Measurements from ENCODE around the gene XYLT1.

XYLT1 gene

DNA sequence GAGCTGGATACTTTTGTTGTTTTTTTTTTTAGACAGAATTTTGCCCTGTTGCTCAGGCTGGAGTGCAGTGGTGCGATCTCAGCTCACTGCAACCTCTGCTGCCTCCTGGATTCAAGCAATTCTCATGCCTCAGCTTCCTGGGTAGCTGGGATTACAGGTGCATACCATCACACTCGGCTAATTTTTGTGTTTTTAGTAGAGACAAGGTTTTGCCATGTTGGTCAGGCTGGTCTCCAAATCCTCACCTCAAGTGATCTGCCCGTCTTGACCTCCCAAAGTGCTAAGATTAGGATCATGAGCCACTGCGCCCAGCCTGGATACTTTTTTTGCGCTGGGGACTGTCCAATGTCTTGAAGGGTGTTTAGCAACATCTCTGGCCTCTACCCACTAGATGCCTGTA, 32.6 kb upstream of the XYLT1 start:
- no peak for TF ChIP-seq CTCF (conservative IDR thresholded peaks at IDR 0.05; ENCODE audit: low read depth, low read length)
- no peak for DNase-seq (ENCODE audit: low read depth)
- no peak overlapping the region for H3K4me3 ChIP-seq (ENCODE audit: low read depth, low read length)

DNA sequence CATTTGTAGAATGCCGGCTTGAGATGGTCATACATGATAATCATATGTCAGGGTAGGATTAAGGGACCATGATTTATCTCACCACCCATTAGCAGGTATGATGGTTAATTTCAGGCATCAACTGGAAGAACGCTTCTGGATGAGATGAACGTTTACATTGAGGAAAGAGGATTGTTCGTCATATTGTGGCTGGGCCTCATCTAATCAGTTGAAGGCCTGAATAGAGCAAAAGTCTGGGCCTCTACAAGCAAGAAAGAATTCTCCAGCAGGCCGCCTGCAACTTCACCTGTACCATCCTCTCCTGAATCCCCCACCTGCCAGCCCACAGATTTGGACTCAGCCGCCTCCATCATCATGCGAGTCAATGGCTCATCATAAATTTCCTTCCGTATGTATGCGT, 30.6 kb upstream of the XYLT1 start:
- TF ChIP-seq CTCF (conservative IDR thresholded peaks at IDR 0.05; ENCODE audit: low read depth, low read length), result no peak
- H3K4me3 ChIP-seq (ENCODE audit: low read depth, low read length), result no peak overlapping the region
- DNase-seq (ENCODE audit: low read depth), result no peak

- H3K4me3 ChIP-seq (ENCODE audit: low read depth, low read length), result no peak overlapping the region
- no peak for DNase-seq (ENCODE audit: low read depth)
- no peak for TF ChIP-seq CTCF (conservative IDR thresholded peaks at IDR 0.05; ENCODE audit: low read depth, low read length)
Measured at GRCh38 chr16:17499223-17499902, 28.6 kb upstream of the XYLT1 start.

DNA sequence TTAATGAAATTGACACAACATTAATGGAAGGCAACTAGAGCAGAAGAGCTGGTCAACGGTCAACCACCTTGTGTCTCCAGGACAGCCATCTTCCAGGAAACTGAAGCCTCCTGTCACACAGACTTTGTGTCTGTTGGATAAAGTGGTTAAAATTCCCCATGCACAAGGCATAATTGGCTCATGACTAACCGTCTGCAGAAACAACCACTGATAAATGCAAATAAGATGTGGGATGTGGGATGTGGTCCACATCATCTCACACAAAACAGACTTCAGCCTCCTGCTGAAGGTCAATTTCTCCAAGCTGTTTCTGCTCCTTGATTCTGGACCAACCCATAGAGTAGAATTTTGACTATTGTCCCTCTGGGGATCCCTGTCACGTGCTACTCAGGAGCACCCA, 26.9 kb upstream of the XYLT1 start:
- no peak for DNase-seq (ENCODE audit: low read depth)
- no peak for TF ChIP-seq CTCF (conservative IDR thresholded peaks at IDR 0.05; ENCODE audit: low read depth, low read length)
- H3K4me3 ChIP-seq (ENCODE audit: low read depth, low read length), result no peak overlapping the region

- TF ChIP-seq CTCF (conservative IDR thresholded peaks at IDR 0.05; ENCODE audit: low read depth, low read length), result no peak
- no peak for DNase-seq (ENCODE audit: low read depth)
- H3K4me3 ChIP-seq (ENCODE audit: low read depth, low read length), result no peak overlapping the region
Measured at GRCh38 chr16:17496891-17497290, 26.1 kb upstream of the XYLT1 start.

DNA sequence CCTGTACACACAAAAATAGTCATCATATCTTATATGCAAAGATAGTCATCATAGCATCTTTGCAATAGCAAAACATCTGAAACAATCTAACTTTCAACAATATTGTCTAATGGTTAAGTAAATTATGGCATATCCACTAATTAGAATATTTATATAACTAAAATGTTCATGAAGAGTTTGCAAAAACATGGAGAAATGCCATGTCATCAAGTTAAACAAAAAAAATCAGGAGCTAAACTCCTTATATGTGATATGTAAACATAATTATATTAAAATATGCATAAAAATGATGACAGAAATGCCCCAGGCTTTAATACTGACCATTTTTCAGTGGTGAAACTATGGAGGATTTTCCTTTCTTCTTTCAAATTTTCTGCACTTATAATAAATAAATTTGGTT, 22.3 kb upstream of the XYLT1 start:
- no peak for DNase-seq (ENCODE audit: low read depth)
- no peak for TF ChIP-seq CTCF (conservative IDR thresholded peaks at IDR 0.05; ENCODE audit: low read depth, low read length)
- no peak overlapping the region for H3K4me3 ChIP-seq (ENCODE audit: low read depth, low read length)

DNA sequence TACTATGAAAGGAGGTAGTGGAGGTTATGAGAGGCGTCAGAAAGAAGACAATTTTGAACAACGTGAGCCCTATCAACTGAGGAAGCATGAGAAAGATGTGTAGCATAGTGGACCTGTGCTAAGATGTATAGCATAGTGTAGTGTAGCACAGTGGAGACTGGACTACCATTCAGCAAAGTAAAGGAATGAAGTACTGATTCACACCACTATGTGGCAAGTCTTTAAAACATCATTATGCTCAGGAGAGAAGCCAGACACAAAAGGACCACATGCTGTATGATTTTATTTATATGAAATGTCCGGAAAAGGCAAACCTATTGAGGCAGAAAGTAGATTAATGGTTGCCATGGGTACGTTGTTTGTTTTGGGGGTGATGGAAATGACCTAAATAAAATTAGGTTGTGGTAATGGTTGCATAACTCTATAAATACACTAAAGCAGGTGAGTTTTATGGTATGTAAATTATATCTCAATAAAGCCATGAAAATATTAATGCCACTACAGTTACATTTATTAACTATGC, 20.4 kb upstream of the XYLT1 start:
- no peak overlapping the region for H3K4me3 ChIP-seq (ENCODE audit: low read depth, low read length)
- no peak for DNase-seq (ENCODE audit: low read depth)
- no peak for TF ChIP-seq CTCF (conservative IDR thresholded peaks at IDR 0.05; ENCODE audit: low read depth, low read length)
